Stomach (tissue), 4 donors: ENCODE measurements around the gene ROBO1.

Source experiments
- POLR2A ChIP-seq, 4 donors: fragments of 450-650 bp; IDR thresholded peaks; one replicate each; pipeline ENCODE4 v1.6.1; 2016; ENCODE audit warnings: antibody characterized with exemption in 4 of 4, control low read depth in 2 of 4, mild to moderate bottlenecking in 1 of 4, moderate library complexity in 1 of 4
- POLR2AphosphoS5 ChIP-seq, 3 donors: sonication (generic); formaldehyde crosslinking; IDR thresholded peaks; one replicate each; pipeline ENCODE4 v1.6.1; 2016; ENCODE audit warnings: antibody characterized with exemption in 3 of 3
- TF ChIP-seq, protein P1 (sequence below), 7 experiments: fragments of 450-650 bp in 4 of 7; fragments of 200-600 bp in 3 of 7; sonication (generic) in 3 of 7; IDR thresholded peaks; one replicate each; pipeline ENCODE4 v1.5.1; 2016 to 2019; ENCODE audit warnings: antibody characterized with exemption in 7 of 7, control low read depth in 2 of 7, mild to moderate bottlenecking in 1 of 7

DNA sequence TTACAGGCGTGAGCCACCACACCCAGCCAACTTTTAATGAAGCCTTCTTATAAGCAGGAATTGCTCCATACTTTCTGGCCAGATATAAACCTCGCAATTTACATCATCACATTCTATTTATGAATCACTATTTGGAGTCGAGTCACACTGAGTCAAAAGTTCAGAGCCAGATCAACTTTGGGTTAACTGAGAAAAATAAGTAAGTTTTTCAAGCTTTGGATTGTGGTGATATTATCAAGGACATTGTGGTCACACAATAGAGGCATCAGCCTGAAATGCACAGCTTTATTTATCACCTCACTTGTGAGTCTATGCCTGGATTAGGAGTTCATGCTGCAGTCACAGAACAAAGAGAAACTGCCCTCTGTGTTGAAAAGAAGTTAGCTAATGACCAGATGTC lies 1163.5 kb downstream of the ROBO1 start:
- TF ChIP-seq, protein P1, sequence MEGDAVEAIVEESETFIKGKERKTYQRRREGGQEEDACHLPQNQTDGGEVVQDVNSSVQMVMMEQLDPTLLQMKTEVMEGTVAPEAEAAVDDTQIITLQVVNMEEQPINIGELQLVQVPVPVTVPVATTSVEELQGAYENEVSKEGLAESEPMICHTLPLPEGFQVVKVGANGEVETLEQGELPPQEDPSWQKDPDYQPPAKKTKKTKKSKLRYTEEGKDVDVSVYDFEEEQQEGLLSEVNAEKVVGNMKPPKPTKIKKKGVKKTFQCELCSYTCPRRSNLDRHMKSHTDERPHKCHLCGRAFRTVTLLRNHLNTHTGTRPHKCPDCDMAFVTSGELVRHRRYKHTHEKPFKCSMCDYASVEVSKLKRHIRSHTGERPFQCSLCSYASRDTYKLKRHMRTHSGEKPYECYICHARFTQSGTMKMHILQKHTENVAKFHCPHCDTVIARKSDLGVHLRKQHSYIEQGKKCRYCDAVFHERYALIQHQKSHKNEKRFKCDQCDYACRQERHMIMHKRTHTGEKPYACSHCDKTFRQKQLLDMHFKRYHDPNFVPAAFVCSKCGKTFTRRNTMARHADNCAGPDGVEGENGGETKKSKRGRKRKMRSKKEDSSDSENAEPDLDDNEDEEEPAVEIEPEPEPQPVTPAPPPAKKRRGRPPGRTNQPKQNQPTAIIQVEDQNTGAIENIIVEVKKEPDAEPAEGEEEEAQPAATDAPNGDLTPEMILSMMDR (IDR thresholded peaks at IDR 0.05) = no peak
- TF ChIP-seq POLR2A (IDR thresholded peaks at IDR 0.05) (no peak), POLR2AphosphoS5 (IDR thresholded peaks at IDR 0.05) (no peak)
